Hindlimb muscle (tissue), 1 donor: ENCODE data around the gene P2RX3. TPM values are rescaled to one million over a fixed set of nuclear protein-coding genes. Genes with fewer than 3 reads are reported as not detected.
"Not testable (repeated sequence)": the region's sequence is repeated elsewhere in the genome, so short reads cannot be mapped to it uniquely, and the experiment has no call there.

Experiments used
- DNase-seq: peaks from one replicate; pipeline ENCODE4 v3.0.0-alpha.2; 2013
- polyA plus RNA-seq: library from polyadenylated mRNA; unstranded; fragments of 120-200 nt; gene quantifications from one replicate; pipeline ENCODE4 v1.2.1, GENCODE V29; 2013; ENCODE audit not compliant: insufficient read length

Gene P2RX3
- polyA plus RNA-seq, 1 donor, result 4.2 TPM

GRCh38 chr11:57324886-57325734, 13.0 kb upstream of the P2RX3 start, which contains the start of gene TNKS1BP1:
TSS of gene TNKS1BP1 (minus strand) at chr11:57324952. CDS start at chr11:57321885, 3,067 bp downstream.
- DNase-seq, result peak; percentile 96

GRCh38 chr11:57325735-57326048, 12.5 kb upstream of the P2RX3 start:
- DNase-seq, result no peak

- DNase-seq, result no peak
Observed at GRCh38 chr11:57327721-57328120, 10.4 kb upstream of the P2RX3 start.

GRCh38 chr11:57330029-57330428, 8.1 kb upstream of the P2RX3 start:
- no peak for DNase-seq

- no peak for DNase-seq
Observed at GRCh38 chr11:57331720-57332119, 6.4 kb upstream of the P2RX3 start.

DNA sequence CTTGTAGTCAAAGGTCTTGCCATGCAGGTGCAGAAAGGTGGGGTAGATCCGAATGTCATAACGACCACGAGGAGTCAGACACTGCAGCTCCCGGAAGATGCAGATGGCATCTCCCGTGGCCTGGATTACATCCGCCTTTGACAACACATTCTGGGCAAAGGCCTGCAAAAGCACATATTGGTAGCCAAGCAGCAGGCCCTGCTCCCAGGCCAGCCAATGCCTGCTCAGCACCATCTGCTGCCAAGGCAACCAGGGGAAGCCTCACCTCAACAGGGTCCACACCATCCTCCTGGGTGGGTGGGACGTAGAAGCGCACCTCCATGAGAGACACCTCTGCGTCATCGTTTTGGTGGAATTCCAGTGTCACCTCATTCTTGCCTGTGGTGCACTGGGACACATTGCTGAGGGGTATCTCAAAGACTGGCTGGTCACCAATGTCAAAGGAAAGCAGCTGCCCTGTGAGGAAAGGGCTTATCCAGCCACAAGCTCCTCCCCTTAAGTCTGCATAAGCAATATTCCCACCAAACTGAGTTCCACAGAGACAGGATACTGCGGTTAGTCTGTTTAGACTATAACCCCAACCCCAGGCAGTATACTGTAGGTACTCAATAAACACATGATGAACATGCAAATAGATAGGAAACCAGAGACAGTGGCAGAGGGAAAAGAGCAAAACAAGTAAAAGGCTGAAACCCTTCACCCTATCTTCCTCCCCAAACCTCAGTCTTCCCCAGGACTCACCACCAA, 5.3 kb upstream of the P2RX3 start:
- DNase-seq, result no peak

DNA sequence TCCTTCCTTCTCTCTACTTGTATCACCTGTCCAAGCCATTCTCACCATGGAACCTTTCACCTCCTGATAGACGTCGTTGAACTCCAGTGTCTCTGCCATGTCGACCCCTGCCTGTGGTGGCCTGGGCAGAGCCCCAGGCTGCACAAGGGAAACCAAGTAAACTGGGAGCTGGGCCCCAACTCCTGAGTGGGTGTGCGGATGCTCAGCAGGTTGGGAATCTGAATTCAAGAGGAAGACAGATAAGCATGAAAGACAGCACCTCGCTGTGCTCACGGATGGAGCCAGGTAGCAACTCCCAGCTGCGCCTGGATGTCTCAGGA, 3.2 kb upstream of the P2RX3 start:
- DNase-seq, result no peak

GRCh38 chr11:57335343-57336110, 2.6 kb upstream of the P2RX3 start, which contains the start of gene SSRP1:
TSS of gene SSRP1 (minus strand) at chr11:57335892. CDS start at chr11:57335121, 771 bp downstream.
- DNase-seq, result peak; percentile 87

- no peak for DNase-seq
Observed at GRCh38 chr11:57336111-57336666, 2.0 kb upstream of the P2RX3 start.

DNA sequence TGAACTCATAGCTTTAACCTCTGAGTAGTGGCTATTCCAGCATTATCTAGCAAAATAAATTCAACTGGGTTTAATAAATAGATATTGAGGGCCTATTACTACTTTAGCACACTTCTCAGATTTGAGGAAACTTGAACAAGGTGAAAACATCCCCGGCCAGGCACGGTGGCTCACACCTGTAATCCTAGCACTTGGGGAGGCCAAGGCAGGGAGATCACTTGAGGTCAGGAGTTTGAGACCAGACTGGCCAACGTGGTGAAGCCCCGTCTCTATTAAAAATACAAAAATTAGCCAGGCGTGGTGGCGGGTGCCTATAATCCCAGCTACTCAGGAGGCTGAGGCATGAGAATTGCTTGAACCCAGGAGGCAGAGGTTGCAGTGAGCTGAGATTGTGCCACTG, 1.3 kb upstream of the P2RX3 start:
- DNase-seq, result not testable (repeated sequence)

GRCh38 chr11:57339328-57339727, 1.2 kb downstream of the P2RX3 start:
- DNase-seq, result no peak

DNA sequence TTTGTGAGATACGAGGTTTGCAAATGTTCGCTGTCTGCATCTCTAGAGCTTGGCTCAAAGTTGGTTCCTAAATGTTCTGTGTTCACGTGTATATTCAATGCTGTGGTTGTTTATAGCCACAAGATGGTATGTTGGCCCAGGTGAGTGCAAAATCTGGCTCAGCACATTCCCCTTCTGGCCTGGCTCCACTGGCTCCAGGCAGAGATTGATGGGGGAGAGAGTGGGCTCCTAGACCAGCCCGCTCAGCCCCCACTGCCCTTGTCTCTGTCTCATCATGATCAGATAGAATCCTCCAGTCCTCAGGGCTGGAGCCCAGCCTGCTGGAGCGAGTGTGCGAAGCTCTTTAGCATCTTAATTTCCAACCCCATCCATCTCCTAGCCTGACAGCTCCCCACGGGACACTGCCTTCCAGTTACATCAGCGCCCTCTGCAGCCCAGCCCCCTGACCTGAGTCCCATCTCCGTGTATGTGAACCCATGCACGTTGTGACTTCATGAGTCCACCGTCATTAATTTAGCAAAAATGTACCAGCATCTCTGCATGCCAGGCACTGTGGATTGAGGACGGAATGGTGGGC, 2.0 kb downstream of the P2RX3 start:
- no peak for DNase-seq

DNA sequence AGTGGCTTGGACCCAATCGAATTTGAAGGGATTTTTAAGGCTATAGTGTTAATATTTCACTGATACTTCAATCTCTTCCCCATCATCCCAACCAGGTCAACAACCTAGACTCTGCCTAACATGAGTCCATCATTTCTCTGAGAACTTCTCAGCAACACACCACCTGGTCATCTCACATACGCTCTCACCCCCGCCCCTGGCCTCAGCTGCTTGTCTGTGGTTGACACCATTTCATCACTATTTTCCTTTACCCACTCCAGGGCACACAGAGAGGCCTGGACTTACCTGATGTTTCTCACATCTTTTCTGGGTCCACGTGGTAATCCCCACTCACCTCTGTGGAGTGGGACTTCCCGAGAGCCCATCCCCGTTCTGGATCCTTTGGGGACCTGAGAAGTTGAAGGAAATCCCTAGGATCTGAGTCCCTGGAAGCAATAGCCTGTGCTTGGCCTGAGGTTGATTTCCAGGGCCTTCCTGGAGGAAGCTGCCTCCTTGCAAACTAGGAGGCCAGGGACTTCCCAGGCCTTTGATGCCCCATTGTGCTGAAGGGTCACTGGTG, 3.2 kb downstream of the P2RX3 start:
- DNase-seq, result no peak

- DNase-seq, result no peak
Observed at GRCh38 chr11:57342702-57343101, 4.5 kb downstream of the P2RX3 start.

- no peak for DNase-seq
Observed at GRCh38 chr11:57343825-57344224, 5.7 kb downstream of the P2RX3 start.

GRCh38 chr11:57344826-57345225, 6.7 kb downstream of the P2RX3 start:
- DNase-seq, result no peak

- peak; percentile 73 for DNase-seq
Observed at GRCh38 chr11:57345555-57346211, 7.5 kb downstream of the P2RX3 start.

DNA sequence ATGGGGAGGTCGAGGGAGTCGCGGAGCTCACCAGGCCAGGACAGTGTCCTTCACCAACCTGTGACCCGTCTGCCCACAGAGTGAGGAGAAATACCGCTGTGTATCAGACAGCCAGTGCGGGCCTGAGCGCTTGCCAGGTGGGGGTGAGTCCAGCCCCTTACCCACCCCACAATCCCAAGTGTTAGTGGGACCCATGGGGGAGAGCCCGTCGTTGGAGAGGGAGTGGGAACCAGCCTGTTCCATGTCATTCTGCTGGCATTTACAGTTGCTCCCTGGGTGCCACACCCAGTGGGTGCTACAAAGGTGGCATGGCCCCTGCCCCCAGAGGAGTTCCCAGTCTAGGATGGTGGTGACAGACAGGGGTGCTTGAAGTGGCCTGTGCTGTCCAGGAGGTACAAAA, 9.2 kb downstream of the P2RX3 start:
- DNase-seq, result no peak

DNA sequence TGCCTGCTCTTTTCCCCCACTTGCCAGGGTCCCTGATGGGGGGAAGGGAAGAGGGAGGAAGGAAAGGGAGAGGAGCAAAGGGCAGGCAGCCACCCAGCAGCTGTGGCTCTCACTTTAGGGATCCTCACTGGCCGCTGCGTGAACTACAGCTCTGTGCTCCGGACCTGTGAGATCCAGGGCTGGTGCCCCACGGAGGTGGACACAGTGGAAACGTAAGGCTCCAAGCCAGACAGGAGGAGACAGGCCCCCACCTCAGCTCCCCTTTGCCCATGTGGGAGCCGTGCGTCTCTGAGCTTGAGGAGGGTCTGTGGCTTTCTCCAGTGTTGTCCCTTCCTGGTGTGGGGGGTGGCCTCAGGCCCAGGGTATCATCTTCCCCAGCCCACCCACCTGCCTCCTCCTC, 9.9 kb downstream of the P2RX3 start:
- DNase-seq, result no peak

DNA sequence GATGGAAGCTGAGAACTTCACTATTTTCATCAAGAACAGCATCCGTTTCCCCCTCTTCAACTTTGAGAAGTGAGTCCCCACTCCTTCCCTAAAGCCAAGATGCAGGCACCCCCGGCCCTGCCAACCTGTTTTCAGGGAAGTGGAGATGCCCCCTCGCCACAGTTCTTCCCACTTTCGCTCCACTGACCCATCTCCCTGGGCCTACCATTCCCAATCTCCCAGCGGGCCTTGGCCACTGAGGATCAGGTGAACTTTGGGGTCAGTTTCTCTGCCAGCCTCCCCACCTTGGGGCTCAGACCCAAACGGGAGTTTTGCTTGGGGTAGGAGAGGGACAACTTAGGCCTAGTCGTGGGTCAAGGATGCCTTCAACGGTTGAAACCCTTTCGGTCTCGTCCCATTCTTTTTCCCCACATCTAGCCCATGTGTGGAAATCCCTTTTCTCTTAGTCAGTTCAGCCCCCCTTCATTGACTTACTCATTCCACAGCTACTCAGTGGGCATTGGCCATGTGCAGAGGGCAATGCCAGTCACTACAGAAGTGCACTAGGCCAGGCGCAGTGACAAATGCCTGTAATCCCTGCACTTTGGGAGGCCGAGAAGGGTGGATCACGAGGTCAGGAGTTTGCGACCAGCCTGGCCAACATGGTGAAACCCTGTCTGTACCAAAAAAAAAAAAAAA, 10.6 kb downstream of the P2RX3 start:
- DNase-seq, result no peak
